Measurements from ENCODE around the gene CFAP97D1. TPM values are rescaled to one million over a fixed set of nuclear protein-coding genes. Genes with fewer than 3 reads are reported as not detected.

Gene CFAP97D1
- polyA plus RNA-seq, 1 experiment: 0.02 TPM

GRCh38 chr17:43829738-43830137, 49.5 kb downstream of the CFAP97D1 start:
- no peak for TF ChIP-seq CTCF (IDR thresholded peaks at IDR 0.05; ENCODE audit: low read depth, low read length)
- Histone ChIP-seq H3K27me3 (ENCODE audit: control insufficient read depth, insufficient read depth, low read length) (no peaks in the 10 kb centered on the region), H3K4me3 (ENCODE audit: low read depth, low read length) (no peak overlapping the region), H3K27ac (ENCODE audit: low read depth, low read length) (no peak overlapping the region), H3K9me3 (ENCODE audit: control insufficient read depth, insufficient read depth, low read length) (no peaks in the 10 kb centered on the region; the same call in 1 of the 2 replicates)
- CTCF ChIA-PET: interaction anchor here (1.8 kb wide), 1 partner anchor 16 kb away, joined by 4 read pairs; no protein-coding TSS in a partner anchor
- DNase-seq (ENCODE audit: low read depth, low spot score): no peak
- POLR2A ChIA-PET: no interaction called here

- DNase-seq (ENCODE audit: low read depth, low spot score): no peak
- TF ChIP-seq CTCF (IDR thresholded peaks at IDR 0.05; ENCODE audit: low read depth, low read length): no peak
- Histone ChIP-seq H3K4me3 (ENCODE audit: low read depth, low read length) (no peak overlapping the region), H3K9me3 (ENCODE audit: control insufficient read depth, insufficient read depth, low read length) (no peaks in the 10 kb centered on the region; the same call in 1 of the 2 replicates), H3K27ac (ENCODE audit: low read depth, low read length) (no peak overlapping the region), H3K27me3 (ENCODE audit: control insufficient read depth, insufficient read depth, low read length) (no peaks in the 10 kb centered on the region)
- CTCF ChIA-PET: no interaction called here
- POLR2A ChIA-PET: interaction anchor here (0.6 kb wide), 1 partner anchor 11 kb away, joined by 3 read pairs; no protein-coding TSS in a partner anchor
These were observed 50.4 kb downstream of the CFAP97D1 start for GRCh38 chr17:43830510-43831140.

- ChIA-PET CTCF (interaction anchor here (2.4 kb wide), 1 partner anchor 15 kb away, joined by 12 read pairs; the partner anchor contains the start of gene CD300LG), POLR2A (no interaction called here)
- Histone ChIP-seq H3K27me3 (ENCODE audit: control insufficient read depth, insufficient read depth, low read length) (no peaks in the 10 kb centered on the region), H3K27ac (ENCODE audit: low read depth, low read length) (no peak overlapping the region), H3K4me3 (ENCODE audit: low read depth, low read length) (no peak overlapping the region), H3K9me3 (ENCODE audit: control insufficient read depth, insufficient read depth, low read length) (no peaks in the 10 kb centered on the region; the same call in 1 of the 2 replicates)
- no peak for DNase-seq (ENCODE audit: low read depth, low spot score)
- no peak for TF ChIP-seq CTCF (IDR thresholded peaks at IDR 0.05; ENCODE audit: low read depth, low read length)
These were observed 51.4 kb downstream of the CFAP97D1 start for GRCh38 chr17:43831633-43832032.

GRCh38 chr17:43832168-43832975, 52.1 kb downstream of the CFAP97D1 start:
- peak overlapping the region; percentile 70 for H3K4me3 ChIP-seq (ENCODE audit: low read depth, low read length)
- peak; percentile 13 for DNase-seq (ENCODE audit: low read depth, low spot score)
- TF ChIP-seq CTCF (IDR thresholded peaks at IDR 0.05; ENCODE audit: low read depth, low read length): 0 out of 2 replicates have a peak, but pooled peaks have one; percentile 8
- no peaks in the 10 kb centered on the region for H3K27me3 ChIP-seq (ENCODE audit: control insufficient read depth, insufficient read depth, low read length)
- POLR2A ChIA-PET: no interaction called here
- no peaks in the 10 kb centered on the region; the same call in 1 of the 2 replicates for H3K9me3 ChIP-seq (ENCODE audit: control insufficient read depth, insufficient read depth, low read length)
- CTCF ChIA-PET: interaction anchor here (2.4 kb wide), 1 partner anchor 14 kb away, joined by 12 read pairs; the partner anchor contains the start of gene CD300LG
- H3K27ac ChIP-seq (ENCODE audit: low read depth, low read length): peak overlapping the region; percentile 21
